OCI-LY7 (cell line): ENCODE measurements around the gene MTG1. TPM values are rescaled to one million over a fixed set of nuclear protein-coding genes. Genes with fewer than 3 reads are reported as not detected.

Experiments
- BruUV-seq: library from RNA; stranded (reverse); fragments of 400-500 nt; replicated peaks from 2 replicates; lab custom pipeline; 2021; lab: Mats Ljungman, UMichigan
- CTCF ChIA-PET: fragments of 300-600 bp; sonication (Branson Sonifier 250); formaldehyde crosslinking; loops from one replicate; lab custom pipeline; 2022; ENCODE audit warnings: antibody characterized with exemption; ENCODE audit not compliant: unreplicated experiment; lab: Charles Lee
- POLR2A ChIA-PET: fragments of 300-600 bp; sonication (Branson Sonifier 250); formaldehyde crosslinking; loops from one replicate; lab custom pipeline; 2022; ENCODE audit warnings: antibody characterized with exemption; lab: Charles Lee
- DNase-seq: peaks from one replicate; pipeline ENCODE4 v3.0.0-alpha.2; 2015; ENCODE audit warnings: low spot score
- H2AFZ ChIP-seq: fragments of 200-600 bp; sonication (generic), shearing (Covaris generic); 2 replicates; pipeline ENCODE4 v1.6.1; 2014; ENCODE audit warnings: mild to moderate bottlenecking, antibody characterized with exemption, low read length, moderate library complexity
- H3K27ac ChIP-seq: fragments of 200-600 bp; sonication (generic); 2 replicates; pipeline ENCODE4 v1.5.1; 2014; ENCODE audit warnings: mixed run types, low read depth, mild to moderate bottlenecking, moderate library complexity, low read length, inconsistent platforms; ENCODE audit not compliant: poor library complexity, severe bottlenecking
- H3K36me3 ChIP-seq: fragments of 200-600 bp; sonication (generic); 2 replicates; pipeline ENCODE4 v1.6.1; 2014; ENCODE audit warnings: mild to moderate bottlenecking, antibody characterized with exemption, low read length, moderate library complexity, mixed read lengths; ENCODE audit not compliant: insufficient read depth
- H3K4me1 ChIP-seq: fragments of 200-600 bp; sonication (generic); 2 replicates; pipeline ENCODE4 v1.5.1; 2014; ENCODE audit warnings: mild to moderate bottlenecking, low read length; ENCODE audit not compliant: insufficient read depth, poor library complexity, severe bottlenecking
- H3K4me2 ChIP-seq: fragments of 200-600 bp; sonication (generic); 2 replicates; pipeline ENCODE4 v1.6.1; 2014; ENCODE audit warnings: mild to moderate bottlenecking, low read length
- H3K4me3 ChIP-seq: fragments of 200-600 bp; sonication (generic); 2 replicates; pipeline ENCODE4 v1.5.1; 2014; ENCODE audit warnings: mild to moderate bottlenecking, low read depth, low read length; ENCODE audit not compliant: poor library complexity, severe bottlenecking
- H3K79me2 ChIP-seq: fragments of 200-600 bp; sonication (generic); 2 replicates; pipeline ENCODE4 v1.6.1; 2016; ENCODE audit warnings: low read depth, mild to moderate bottlenecking, low read length, moderate library complexity, mixed read lengths; ENCODE audit not compliant: insufficient read depth
- H3K9me2 ChIP-seq: fragments of 200-600 bp; sonication (generic); 2 replicates; pipeline ENCODE4 v1.6.1; 2016; ENCODE audit warnings: mild to moderate bottlenecking, low read length, mixed read lengths; ENCODE audit not compliant: insufficient read depth
- H3K9me3 ChIP-seq: fragments of 200-600 bp; sonication (generic); 2 replicates; pipeline ENCODE4 v1.6.1; 2014; ENCODE audit warnings: mild to moderate bottlenecking, mixed run types, low read length, mixed read lengths
- H4K20me1 ChIP-seq: fragments of 200-600 bp; sonication (generic); 2 replicates; pipeline ENCODE4 v1.6.1; 2014; ENCODE audit warnings: mild to moderate bottlenecking, antibody characterized with exemption, low read length, moderate library complexity, mixed read lengths; ENCODE audit not compliant: insufficient read depth
- CTCF ChIP-seq: fragments of 200-600 bp; sonication (generic); conservative IDR thresholded peaks from 2 replicates; pipeline ENCODE4 v1.5.1; 2014; ENCODE audit warnings: mild to moderate bottlenecking, antibody characterized with exemption, low read length, moderate library complexity, mixed read lengths
- EZH2phosphoT487 ChIP-seq: fragments of 200-600 bp; sonication (generic); IDR thresholded peaks from 2 replicates; pipeline ENCODE4 v1.6.1; 2018; ENCODE audit warnings: low read depth, borderline replicate concordance, mild to moderate bottlenecking, mixed run types, antibody characterized with exemption, low read length, moderate library complexity, mixed read lengths
- intact Hi-C: fragments of 100-400 bp; cut with micrococcal nuclease; formaldehyde crosslinking; loops from one replicate; pipeline ENCODE4 v1.10.0; 2022; ENCODE audit not compliant: unreplicated experiment
- total RNA-seq, 2 experiments: library from RNA; depleted of rRNA in 1 of 2; stranded (reverse); fragments of >200 nt in 1 of 2; shearing (Covaris generic) in 1 of 2; gene quantifications; 2 replicates each; pipeline ENCODE4 v1.2.3, GENCODE V29; 2014 to 2022

MTG1 gene
- total RNA-seq, 2 experiments from 2014 or later = 85.6 to 101 TPM

GRCh38 chr10:133350950-133351329 lies 43.0 kb upstream of the MTG1 start:
- intact Hi-C loops = no loop called here
- H3K4me2 ChIP-seq = no peak overlapping the region
- no peaks in the 10 kb centered on the region for H3K4me1 ChIP-seq
- no peaks in the 10 kb centered on the region for H4K20me1 ChIP-seq
- no peaks in the 10 kb centered on the region for H3K79me2 ChIP-seq
- H3K9me2 ChIP-seq = no peaks in the 10 kb centered on the region
- no peak for DNase-seq
- CTCF ChIA-PET = no interaction called here
- no peak overlapping the region for H3K27ac ChIP-seq
- H3K9me3 ChIP-seq = no peaks in the 10 kb centered on the region
- no peak for TF ChIP-seq EZH2phosphoT487
- no TSS peak for BruUV-seq
- POLR2A ChIA-PET = no interaction called here
- H2AFZ ChIP-seq = no peak overlapping the region
- no peaks in the 10 kb centered on the region for H3K36me3 ChIP-seq
- no peak overlapping the region for H3K4me3 ChIP-seq

GRCh38 chr10:133351408-133352318 lies 42.3 kb upstream of the MTG1 start:
- no peak overlapping the region for H3K4me2 ChIP-seq
- ChIA-PET CTCF (no interaction called here), POLR2A (interaction anchor here (0.6 kb wide), 1 partner anchor 36 kb away, joined by 5 read pairs; no protein-coding TSS in a partner anchor)
- no peaks in the 10 kb centered on the region for H3K36me3 ChIP-seq
- H3K79me2 ChIP-seq = no peaks in the 10 kb centered on the region
- BruUV-seq = no TSS peak
- H3K27ac ChIP-seq = no peak overlapping the region
- no peaks in the 10 kb centered on the region for H3K9me2 ChIP-seq
- no peak for DNase-seq
- intact Hi-C loops = no loop called here
- TF ChIP-seq EZH2phosphoT487 (no peak), CTCF (no peak)
- peaks cover 2% of the 10 kb centered on the region for H3K4me1 ChIP-seq
- no peaks in the 10 kb centered on the region for H3K9me3 ChIP-seq
- H2AFZ ChIP-seq = no peak overlapping the region
- H3K4me3 ChIP-seq = no peak overlapping the region
- no peaks in the 10 kb centered on the region for H4K20me1 ChIP-seq

- no peak for TF ChIP-seq CTCF
- no peak for TF ChIP-seq EZH2phosphoT487
- ChIA-PET POLR2A (interaction anchor here (0.6 kb wide), 1 partner anchor 53 kb away, joined by 5 read pairs; no protein-coding TSS in a partner anchor), CTCF (interaction anchor here (0.6 kb wide), 1 partner anchor 45 kb away, joined by 3 read pairs; no protein-coding TSS in a partner anchor)
- Histone ChIP-seq H3K36me3 (no peaks in the 10 kb centered on the region), H3K4me2 (no peak overlapping the region), H3K27ac (no peak overlapping the region), H4K20me1 (no peaks in the 10 kb centered on the region), H3K9me2 (no peaks in the 10 kb centered on the region), H3K79me2 (no peaks in the 10 kb centered on the region), H3K4me1 (peaks cover 7% of the 10 kb centered on the region), H2AFZ (no peak overlapping the region), H3K4me3 (no peak overlapping the region), H3K9me3 (no peaks in the 10 kb centered on the region)
- BruUV-seq = no TSS peak
- intact Hi-C loops = no loop called here
- no peak for DNase-seq
These were observed 40.6 kb upstream of the MTG1 start for GRCh38 chr10:133353202-133353959.
